Tibial artery (tissue), 4 donors: ENCODE data around the gene FGD4.

Experiments used
- DNase-seq, 2 donors: peaks; one replicate each; pipeline ENCODE4 v3.0.0-alpha.2; 2019
- H3K27ac ChIP-seq, 2 donors: fragments of 200-600 bp; sonication (generic) in 1 of 2; 1 replicate in 1 of 2; 2 replicates in 1 of 2; pipeline ENCODE4 v1.5.1; 2018 to 2019; ENCODE audit warnings: mild to moderate bottlenecking in 1 of 2
- H3K27me3 ChIP-seq, 2 donors: fragments of 200-600 bp; sonication (generic) in 1 of 2; one replicate each; pipeline versions ENCODE4 v1.5.1 to v1.6.0; 2016 to 2019
- H3K36me3 ChIP-seq, 3 donors: fragments of 200-600 bp; sonication (generic) in 2 of 3; one replicate each; pipeline ENCODE4 v1.5.1; 2016 to 2019; ENCODE audit warnings: mild to moderate bottlenecking in 2 of 3
- H3K4me1 ChIP-seq, 4 donors: fragments of 200-600 bp; sonication (generic) in 2 of 4; 1 replicate in 3 of 4; 2 replicates in 1 of 4; pipeline ENCODE4 v1.5.1; 2016 to 2019
- H3K4me3 ChIP-seq, 2 donors: fragments of 200-600 bp; sonication (generic) in 1 of 2; 1 replicate in 1 of 2; 2 replicates in 1 of 2; pipeline ENCODE4 v1.5.1; 2018 to 2019; ENCODE audit warnings: mild to moderate bottlenecking in 2 of 2
- H3K9me3 ChIP-seq, 3 donors: fragments of 200-600 bp; sonication (generic) in 1 of 3; one replicate each; pipeline ENCODE4 v1.5.1; 2016 to 2019
- CTCF ChIP-seq, 2 experiments: fragments of 200-600 bp in 1 of 2; fragments of 450-650 bp in 1 of 2; IDR thresholded peaks; one replicate each; pipeline ENCODE4 v1.5.1; 2017 to 2019; ENCODE audit warnings: antibody characterized with exemption in 2 of 2, mild to moderate bottlenecking in 1 of 2, moderate library complexity in 1 of 2
- intact Hi-C: fragments of 100-400 bp; cut with DNase I; formaldehyde crosslinking; loops from one replicate; pipeline ENCODE4 v1.15.0; 2023; ENCODE audit warnings: low total_unique reads

Gene FGD4

GRCh38 chr12:32402946-32403345 lies 3.6 kb downstream of the FGD4 start:
- Histone ChIP-seq H3K36me3 (no peaks in the 10 kb centered on the region), H3K9me3 (no peaks in the 10 kb centered on the region), H3K27ac (no peak overlapping the region), H3K4me1 (peaks cover 0 to 24% (median 14%) of the 10 kb centered on the region in 4 donors), H3K4me3 (no peak overlapping the region), H3K27me3 (no peaks in the 10 kb centered on the region)
- intact Hi-C loops, result no loop called here
- DNase-seq, result no peak
- TF ChIP-seq CTCF (IDR thresholded peaks at IDR 0.05), result no peak

GRCh38 chr12:32407795-32408194 lies 8.4 kb downstream of the FGD4 start:
- no peak overlapping the region for H3K27ac ChIP-seq
- intact Hi-C loops, result no loop called here
- TF ChIP-seq CTCF (IDR thresholded peaks at IDR 0.05), result no peak

GRCh38 chr12:32413412-32413811 lies 14.1 kb downstream of the FGD4 start:
- intact Hi-C loops, result no loop called here
- no peak for TF ChIP-seq CTCF (IDR thresholded peaks at IDR 0.05)
- Histone ChIP-seq H3K4me1 (no peaks in the 10 kb centered on the region), H3K4me3 (no peak overlapping the region), H3K36me3 (no peaks in the 10 kb centered on the region), H3K9me3 (no peaks in the 10 kb centered on the region), H3K27ac (no peak overlapping the region), H3K27me3 (no peaks in the 10 kb centered on the region)
- no peak for DNase-seq

More at GRCh38 chr12:32407795-32408194, 8.4 kb downstream of the FGD4 start:
- Histone ChIP-seq H3K36me3 (no peaks in the 10 kb centered on the region), H3K4me1 (no peaks in the 10 kb centered on the region), H3K9me3 (no peaks in the 10 kb centered on the region), H3K4me3 (no peak overlapping the region), H3K27me3 (no peaks in the 10 kb centered on the region)
- DNase-seq, result no peak

GRCh38 chr12:32418221-32418620 lies 18.9 kb downstream of the FGD4 start:
- Histone ChIP-seq H3K4me3 (no peak overlapping the region), H3K27me3 (no peaks in the 10 kb centered on the region), H3K27ac (no peak overlapping the region), H3K4me1 (no peaks in the 10 kb centered on the region), H3K36me3 (no peaks in the 10 kb centered on the region), H3K9me3 (no peaks in the 10 kb centered on the region)
- DNase-seq, result no peak
- TF ChIP-seq CTCF (IDR thresholded peaks at IDR 0.05), result no peak
- intact Hi-C loops, result no loop called here

- intact Hi-C loops, result no loop called here
- no peaks in the 10 kb centered on the region for H3K27me3 ChIP-seq
- H3K4me3 ChIP-seq, result no peak overlapping the region
- no peak for DNase-seq
- no peaks in the 10 kb centered on the region for H3K36me3 ChIP-seq
- no peaks in the 10 kb centered on the region for H3K4me1 ChIP-seq
- no peak overlapping the region for H3K27ac ChIP-seq
- H3K9me3 ChIP-seq, result no peaks in the 10 kb centered on the region
- no peak for TF ChIP-seq CTCF (IDR thresholded peaks at IDR 0.05)
Measured at GRCh38 chr12:32418903-32419519, 19.7 kb downstream of the FGD4 start.

GRCh38 chr12:32419520-32419960 lies 20.2 kb downstream of the FGD4 start:
- H3K27me3 ChIP-seq, result no peaks in the 10 kb centered on the region
- H3K4me1 ChIP-seq, result no peaks in the 10 kb centered on the region
- no peaks in the 10 kb centered on the region for H3K9me3 ChIP-seq
- no peak for TF ChIP-seq CTCF (IDR thresholded peaks at IDR 0.05)
- no peak overlapping the region for H3K27ac ChIP-seq
- DNase-seq, result no peak
- no peaks in the 10 kb centered on the region for H3K36me3 ChIP-seq
- intact Hi-C loops, result no loop called here
- no peak overlapping the region for H3K4me3 ChIP-seq
